HG03135 (cell line): ENCODE data around the gene STXBP2.

Experiments used
- ATAC-seq: cut with Tn5 transposase; IDR thresholded peaks from one replicate; pipeline ENCODE4 v1.9.1; 2021; ENCODE audit warnings: mild to moderate bottlenecking, moderate library complexity; ENCODE audit not compliant: unreplicated experiment

The STXBP2 gene

DNA sequence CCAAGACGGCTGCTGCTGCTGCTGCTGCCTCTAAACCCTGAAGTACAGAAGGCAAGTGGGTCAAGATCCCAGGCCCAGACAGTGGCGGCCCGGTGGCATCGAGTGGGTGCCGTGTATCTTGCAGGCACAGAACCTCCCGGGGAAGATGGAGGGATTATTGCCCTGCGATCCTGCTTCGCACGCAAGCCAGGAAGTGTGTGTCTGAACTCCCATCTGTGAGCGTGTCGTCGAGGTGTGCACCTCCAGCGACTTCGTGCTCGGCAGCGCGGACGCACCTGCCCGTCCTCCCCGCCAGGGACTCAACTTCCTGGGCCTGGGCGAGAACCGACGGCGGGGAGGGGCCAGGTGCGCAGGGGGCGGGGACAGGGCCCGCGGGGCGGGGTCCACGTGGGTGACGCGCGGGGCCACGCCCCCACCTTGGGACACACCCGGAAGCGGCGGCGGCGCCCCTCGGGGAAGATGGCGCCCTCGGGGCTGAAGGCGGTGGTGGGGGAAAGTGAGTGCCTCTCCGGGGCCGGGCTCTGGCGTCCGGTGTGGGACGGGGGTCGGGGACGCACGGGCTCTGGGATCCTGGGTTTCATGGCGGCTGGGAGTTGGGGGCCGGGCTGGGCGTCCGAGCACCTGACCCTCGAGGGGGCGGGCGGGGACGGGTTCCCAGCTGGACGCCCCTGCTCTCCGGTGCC lies at the start of gene STXBP2:
TSS of gene STXBP2 (plus strand) at position 420 of the 683 bp plus-strand sequence. CDS start at position 460, 40 bp downstream.
- peak; percentile 61 for ATAC-seq

- no peak for ATAC-seq
These were observed 47.1 kb upstream of the STXBP2 start for GRCh38 chr19:7589822-7590221.

DNA sequence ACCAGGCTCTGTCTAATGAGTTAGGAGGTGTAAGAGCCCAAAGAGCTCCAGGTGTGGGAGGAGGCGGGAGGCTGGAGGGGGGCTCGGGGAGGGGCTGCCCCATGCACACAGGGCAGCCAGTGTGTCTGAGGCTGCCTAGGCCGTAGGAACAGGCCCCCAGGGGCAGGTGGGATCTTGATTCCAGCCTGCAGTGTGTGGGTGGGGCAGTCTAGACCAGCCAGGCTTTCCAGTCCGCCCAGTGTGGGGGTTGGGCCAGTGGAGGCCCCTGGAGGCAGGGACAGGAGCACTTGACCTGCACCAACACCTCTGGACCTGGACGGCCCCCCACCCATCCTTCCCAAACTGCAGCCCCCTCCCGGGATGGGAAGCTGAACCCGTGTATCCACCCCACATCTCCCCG lies 46.7 kb upstream of the STXBP2 start:
- ATAC-seq, result no peak

GRCh38 chr19:7595466-7596133 lies 41.3 kb upstream of the STXBP2 start, which contains the start of gene CAMSAP3:
Gene CAMSAP3 (plus strand): TSS chr19:7595863. CDS start chr19:7596003, 140 bp downstream.
- ATAC-seq, result peak; percentile 54

GRCh38 chr19:7596211-7596937 lies 40.5 kb upstream of the STXBP2 start:
- no peak for ATAC-seq

- no peak for ATAC-seq
These were observed 39.2 kb upstream of the STXBP2 start for GRCh38 chr19:7597689-7598088.

DNA sequence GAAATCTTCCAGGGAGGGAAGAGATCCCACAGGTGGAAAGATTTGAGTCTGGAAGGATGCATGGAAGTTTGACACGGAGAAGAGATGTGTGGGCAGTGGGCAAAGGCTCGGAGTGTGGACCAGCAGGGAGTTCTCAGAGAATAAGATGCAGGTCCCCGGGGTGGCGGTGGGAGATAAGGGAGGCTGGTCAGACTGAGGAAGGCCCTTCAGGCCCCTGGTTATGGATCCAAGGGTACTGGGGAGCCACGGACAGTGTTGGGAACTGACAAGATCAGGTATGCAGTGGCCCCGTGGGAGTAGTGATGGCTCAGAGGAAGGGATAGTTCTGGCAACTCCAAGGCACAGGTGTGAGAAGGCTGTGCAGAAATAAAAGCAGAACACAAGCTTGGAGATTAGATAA lies 38.7 kb upstream of the STXBP2 start:
- no peak for ATAC-seq

DNA sequence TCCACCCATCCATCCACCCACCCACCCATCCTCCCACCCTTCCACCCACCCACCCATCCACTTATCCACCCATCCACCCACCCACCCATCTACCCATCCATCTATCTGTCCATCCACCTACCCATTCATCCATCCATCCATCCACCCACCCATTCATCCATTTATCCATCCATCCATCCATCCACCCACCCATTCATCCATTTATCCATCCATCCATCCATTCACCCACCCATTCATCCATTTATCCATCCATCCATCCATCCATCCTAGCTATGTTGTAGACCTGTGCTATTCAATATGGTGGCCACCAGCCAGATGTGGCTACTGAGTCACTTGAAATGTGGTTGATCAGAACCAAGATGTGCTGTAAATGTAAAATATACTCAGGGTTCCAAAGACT lies 36.2 kb upstream of the STXBP2 start:
- ATAC-seq, result no peak

GRCh38 chr19:7602240-7602934 lies 34.5 kb upstream of the STXBP2 start:
- ATAC-seq, result no peak

DNA sequence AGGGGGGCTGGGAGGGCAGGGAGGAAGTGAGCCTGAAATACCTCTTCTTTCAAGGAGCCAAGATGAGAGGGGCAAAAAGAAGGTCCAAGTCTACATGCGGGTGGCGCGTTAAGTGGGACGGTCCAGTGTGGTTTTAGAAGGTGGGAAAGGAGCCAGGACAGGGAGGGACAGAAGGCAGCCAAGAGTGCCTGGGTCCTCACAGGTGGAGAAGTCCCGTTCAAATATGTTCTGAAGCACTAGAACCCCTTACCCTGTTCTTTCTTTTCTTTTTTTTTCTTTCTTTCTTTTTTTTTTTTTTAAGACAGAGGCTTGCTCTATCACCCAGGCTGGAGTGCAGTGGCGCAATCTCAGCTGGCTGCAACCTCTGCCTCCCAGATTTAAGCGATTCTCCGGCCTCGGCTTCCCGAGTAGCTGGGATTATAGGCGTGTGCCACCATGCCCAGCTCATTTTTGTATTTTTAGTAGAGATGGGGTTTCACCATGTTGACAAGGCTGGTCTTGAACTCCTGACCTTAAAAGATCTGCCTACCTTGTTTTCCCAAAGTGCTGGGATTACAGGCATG lies 33.9 kb upstream of the STXBP2 start:
- ATAC-seq, result no peak

GRCh38 chr19:7603919-7604318 lies 33.0 kb upstream of the STXBP2 start:
- ATAC-seq, result no peak

- ATAC-seq, result no peak
These were observed 31.3 kb upstream of the STXBP2 start for GRCh38 chr19:7605490-7606222.

DNA sequence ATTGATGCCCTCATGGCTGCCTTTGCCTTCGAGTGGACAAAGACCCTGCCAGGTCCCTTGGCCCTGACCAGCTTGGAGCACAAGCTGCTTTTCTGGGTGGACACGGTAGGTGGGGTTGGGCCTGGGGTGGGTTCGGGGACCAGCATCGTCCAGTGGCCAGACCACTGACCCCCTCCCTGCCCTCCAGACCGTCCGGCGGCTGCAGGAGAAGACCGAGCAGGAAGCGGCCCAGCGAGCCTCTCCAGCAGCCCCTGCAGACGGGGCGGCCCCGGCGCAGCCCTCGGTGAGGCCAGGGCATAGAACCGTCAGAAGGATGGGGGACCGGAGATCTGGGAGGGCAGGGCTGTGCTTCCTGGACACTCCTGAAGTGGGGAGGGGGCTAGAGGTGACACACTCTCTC lies 30.6 kb upstream of the STXBP2 start:
- no peak for ATAC-seq

DNA sequence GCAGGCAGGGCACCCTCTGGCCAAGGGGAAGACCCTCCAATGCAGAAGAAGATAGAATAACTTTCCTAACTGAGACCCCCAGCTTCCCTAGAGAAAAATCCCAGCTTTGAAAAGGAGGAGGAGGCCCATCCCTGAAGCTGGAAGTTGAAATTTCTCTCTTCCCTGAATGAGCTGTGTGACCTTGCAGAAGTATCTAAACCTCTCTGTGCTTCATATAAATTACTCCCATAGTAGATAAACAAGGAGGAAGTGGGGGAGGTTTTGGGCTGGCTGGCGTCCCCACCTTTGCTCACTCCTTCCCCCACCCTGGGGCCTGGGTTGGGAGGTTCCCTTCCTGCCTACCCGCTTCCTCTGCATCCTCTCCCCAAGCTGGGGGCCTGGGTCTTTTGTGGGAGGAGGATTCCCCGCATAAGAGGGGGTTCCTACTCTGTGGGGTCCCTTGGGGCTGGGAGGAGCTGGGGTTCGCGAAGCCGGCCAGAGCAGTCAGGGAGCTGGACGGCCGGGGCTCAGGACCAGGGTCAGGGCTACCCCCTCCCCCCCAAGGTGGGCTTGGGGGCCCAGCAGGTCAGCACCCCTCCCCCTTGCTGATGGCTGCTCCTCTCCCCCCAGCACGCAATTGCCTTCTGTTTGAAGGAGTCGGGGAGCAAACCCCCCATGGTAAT lies 29.6 kb upstream of the STXBP2 start:
- no peak for ATAC-seq

DNA sequence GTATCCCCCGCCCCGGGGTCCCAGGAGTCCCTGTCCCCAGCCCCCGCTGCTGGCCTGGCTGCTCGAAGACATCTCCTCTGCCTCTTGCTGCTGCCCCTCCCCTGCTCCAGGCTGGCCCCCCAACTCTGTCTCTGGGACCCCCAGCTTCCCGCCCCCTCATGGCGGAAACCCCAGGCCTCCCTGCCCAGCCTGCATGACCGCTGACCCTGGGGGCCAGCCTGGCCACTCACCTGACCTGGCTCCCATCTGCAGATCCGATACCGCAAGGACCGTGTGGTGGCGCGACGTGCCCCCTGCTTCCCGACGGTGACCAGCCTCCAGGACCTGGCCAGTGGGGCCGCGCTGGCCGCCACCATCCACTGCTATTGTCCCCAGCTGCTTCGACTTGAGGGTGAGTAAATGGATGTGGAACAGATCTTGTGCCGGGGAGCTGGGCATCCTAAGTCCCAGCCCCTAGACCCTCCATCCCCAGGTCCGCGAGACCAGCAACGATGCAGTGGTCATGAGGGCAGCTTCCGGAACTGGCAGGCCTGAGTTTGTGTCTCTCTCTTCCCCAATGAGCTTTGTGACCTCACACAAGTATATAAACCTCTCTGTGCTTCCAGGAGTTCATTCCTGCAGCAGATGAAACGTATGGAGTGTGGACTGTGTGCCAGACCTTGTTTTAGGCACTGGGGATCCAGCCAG lies 28.9 kb upstream of the STXBP2 start:
- ATAC-seq, result no peak

DNA sequence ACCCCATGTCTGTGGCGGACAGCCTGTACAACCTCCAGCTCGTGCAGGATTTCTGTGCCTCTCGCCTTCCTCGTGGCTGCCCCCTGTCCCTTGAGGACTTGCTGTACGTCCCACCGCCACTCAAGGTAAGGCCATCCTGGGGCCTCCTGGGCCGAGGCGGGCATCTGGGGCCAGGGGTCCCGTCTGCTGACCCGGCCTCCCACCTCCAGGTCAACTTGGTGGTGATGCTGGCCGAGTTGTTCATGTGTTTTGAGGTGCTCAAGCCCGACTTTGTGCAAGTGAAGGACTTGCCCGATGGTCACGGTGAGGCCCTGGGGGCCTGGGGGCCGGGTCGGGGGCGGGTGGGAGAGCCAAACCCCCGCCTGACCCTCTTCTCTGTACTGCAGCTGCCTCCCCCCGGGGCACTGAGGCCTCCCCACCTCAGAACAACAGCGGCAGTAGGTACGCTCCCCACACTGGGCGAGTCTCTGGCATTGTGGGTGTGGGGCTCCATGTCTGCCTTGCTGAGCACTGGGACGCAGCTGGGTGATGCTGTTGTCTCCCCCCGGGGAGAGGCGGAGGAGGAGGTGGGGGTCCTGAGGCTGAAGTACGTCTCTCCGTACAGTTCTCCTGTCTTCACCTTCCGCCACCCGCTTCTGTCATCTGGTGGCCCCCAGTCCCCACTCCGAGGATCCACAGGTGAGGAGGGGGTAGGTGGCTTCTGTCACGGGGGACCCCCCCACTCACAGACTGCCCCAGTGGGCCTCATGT lies 26.2 kb upstream of the STXBP2 start:
- no peak for ATAC-seq

GRCh38 chr19:7611541-7612279 lies 25.2 kb upstream of the STXBP2 start:
- no peak for ATAC-seq
